HEK293 (cell line): ENCODE measurements around the gene ZNRF1.

Experiments used
- CTCF ChIA-PET: fragments of 350-600 bp; formaldehyde crosslinking; extraction: SDS; loops from one replicate; lab custom pipeline; 2021; ENCODE audit warnings: antibody characterized with exemption; lab: Yijun Ruan, JAX
- POLR2A ChIA-PET: fragments of 300-600 bp; formaldehyde crosslinking; extraction: SDS; loops from one replicate; lab custom pipeline; 2020; ENCODE audit warnings: antibody characterized with exemption, inconsistent platforms; lab: Yijun Ruan, JAX
- H3K27ac ChIP-seq: fragments of 200-500 bp; sonication (Bioruptor generic); 2 replicates; pipeline ENCODE4 v1.5.1; 2014; ENCODE audit warnings: low read depth, low read length, control low read depth, inconsistent platforms; ENCODE audit errors: extremely low read depth
- H3K36me3 ChIP-seq, 2 experiments: fragments of 200-500 bp in 1 of 2; sonication (Bioruptor generic) in 1 of 2; 1 replicate in 1 of 2; 2 replicates in 1 of 2; pipeline ENCODE4 v1.5.1; 2014 to 2017; ENCODE audit warnings: inconsistent platforms in 2 of 2, low read length in 2 of 2; ENCODE audit not compliant: control insufficient read depth in 2 of 2, insufficient read depth in 1 of 2
- H3K4me1 ChIP-seq: fragments of 200-500 bp; sonication (Bioruptor generic); 2 replicates; pipeline ENCODE4 v1.5.1; 2014; ENCODE audit warnings: mild to moderate bottlenecking, low read length, inconsistent platforms; ENCODE audit not compliant: control insufficient read depth, insufficient read depth
- H3K4me3 ChIP-seq: 2 replicates; pipeline ENCODE4 v1.5.1; 2011; ENCODE audit warnings: low read depth, mild to moderate bottlenecking, control low read depth, low read length, moderate library complexity
- H3K9me3 ChIP-seq: fragments of 200-500 bp; sonication (Bioruptor generic); 2 replicates; pipeline ENCODE4 v1.5.1; 2014; ENCODE audit warnings: low read depth, low read length, inconsistent platforms; ENCODE audit not compliant: control insufficient read depth, insufficient read depth
- GLI4 ChIP-seq: fragments of 450-650 bp; formaldehyde crosslinking; IDR thresholded peaks from 2 replicates; pipeline ENCODE4 v1.5.1; 2016; ENCODE audit warnings: missing biosample characterization, missing genetic modification characterization
- OSR2 ChIP-seq: fragments of 450-650 bp; formaldehyde crosslinking; IDR thresholded peaks from 2 replicates; pipeline ENCODE4 v1.5.1; 2016; ENCODE audit warnings: missing biosample characterization, missing genetic modification characterization
- TCF7L2 ChIP-seq: IDR thresholded peaks from 2 replicates; pipeline ENCODE4 v1.6.1; 2011; ENCODE audit warnings: low read depth, mild to moderate bottlenecking, inconsistent platforms, low read length, moderate library complexity, borderline replicate concordance
- TRIM28 ChIP-seq: IDR thresholded peaks from 2 replicates; pipeline ENCODE4 v1.6.1; 2011; ENCODE audit warnings: low read length, control low read depth, borderline replicate concordance
- ZNF121 ChIP-seq: fragments of 450-650 bp; formaldehyde crosslinking; IDR thresholded peaks from 2 replicates; pipeline ENCODE4 v1.5.1; 2016; ENCODE audit warnings: missing biosample characterization, missing genetic modification characterization
- ZNF280C ChIP-seq: fragments of 450-650 bp; formaldehyde crosslinking; IDR thresholded peaks from 2 replicates; pipeline ENCODE4 v1.5.1; 2016; ENCODE audit warnings: missing biosample characterization, missing genetic modification characterization
- ZNF394 ChIP-seq: fragments of 450-650 bp; formaldehyde crosslinking; IDR thresholded peaks from 2 replicates; pipeline ENCODE4 v1.5.1; 2016; ENCODE audit warnings: missing biosample characterization, missing genetic modification characterization, mild to moderate bottlenecking, moderate library complexity, borderline replicate concordance
- ZNF404 ChIP-seq: fragments of 450-650 bp; formaldehyde crosslinking; IDR thresholded peaks from 2 replicates; pipeline ENCODE4 v1.5.1; 2017; ENCODE audit warnings: missing biosample characterization, missing genetic modification characterization
- ZNF624 ChIP-seq: fragments of 450-650 bp; formaldehyde crosslinking; IDR thresholded peaks from 2 replicates; pipeline ENCODE4 v1.5.1; 2017; ENCODE audit warnings: missing biosample characterization, missing genetic modification characterization
- ZNF658 ChIP-seq: fragments of 450-650 bp; formaldehyde crosslinking; IDR thresholded peaks from 2 replicates; pipeline ENCODE4; 2016; ENCODE audit warnings: missing biosample characterization, missing genetic modification characterization
- ZNF747 ChIP-seq: fragments of 450-650 bp; formaldehyde crosslinking; IDR thresholded peaks from 2 replicates; pipeline ENCODE4 v1.5.1; 2016; ENCODE audit warnings: missing biosample characterization, missing genetic modification characterization
- ZSCAN30 ChIP-seq: fragments of 450-650 bp; IDR thresholded peaks from 2 replicates; pipeline ENCODE4 v1.5.1; 2018; ENCODE audit warnings: missing biosample characterization, mild to moderate bottlenecking, missing genetic modification characterization, moderate library complexity
- ZSCAN4 ChIP-seq: fragments of 450-650 bp; formaldehyde crosslinking; IDR thresholded peaks from 2 replicates; pipeline ENCODE4 v1.5.1; 2017; ENCODE audit warnings: missing biosample characterization, missing genetic modification characterization
- TF ChIP-seq, protein P1 (sequence below): fragments of 450-650 bp; formaldehyde crosslinking; IDR thresholded peaks from 2 replicates; pipeline ENCODE4 v1.5.1; 2016; ENCODE audit warnings: missing biosample characterization, missing genetic modification characterization, borderline replicate concordance
- TF ChIP-seq, protein P2 (sequence below): fragments of 450-650 bp; formaldehyde crosslinking; IDR thresholded peaks from 2 replicates; pipeline ENCODE4 v1.5.1; 2016; ENCODE audit warnings: missing biosample characterization, missing genetic modification characterization
- TF ChIP-seq, protein P3 (sequence below): fragments of 450-650 bp; formaldehyde crosslinking; IDR thresholded peaks from 2 replicates; pipeline ENCODE4 v1.5.1; 2016; ENCODE audit warnings: missing biosample characterization, missing genetic modification characterization

The ZNRF1 gene

GRCh38 chr16:75097191-75097761 lies 98.5 kb downstream of the ZNRF1 start:
- Histone ChIP-seq H3K9me3 (no peaks in the 10 kb centered on the region), H3K4me1 (no peaks in the 10 kb centered on the region), H3K36me3 (no peaks in the 10 kb centered on the region), H3K27ac (no peak overlapping the region), H3K4me3 (no peak overlapping the region)
- CTCF ChIA-PET, result interaction anchor here (0.6 to 3.7 kb wide), 3 partner anchors 12 to 29 kb away, joined by 3 to 23 read pairs (median 3); no protein-coding TSS in a partner anchor
- POLR2A ChIA-PET, result no interaction called here
- no peak for TF ChIP-seq ZNF280C (tag by site-specific recombination)
- TF ChIP-seq ZNF624, result no peak
- TF ChIP-seq ZNF394 (tag by site-specific recombination), result no peak
- TF ChIP-seq ZNF747 (tag by site-specific recombination), result no peak
- no peak for TF ChIP-seq GLI4 (tag by site-specific recombination)
- TF ChIP-seq ZSCAN4 (tag by site-specific recombination), result no peak
- TF ChIP-seq, protein P1, sequence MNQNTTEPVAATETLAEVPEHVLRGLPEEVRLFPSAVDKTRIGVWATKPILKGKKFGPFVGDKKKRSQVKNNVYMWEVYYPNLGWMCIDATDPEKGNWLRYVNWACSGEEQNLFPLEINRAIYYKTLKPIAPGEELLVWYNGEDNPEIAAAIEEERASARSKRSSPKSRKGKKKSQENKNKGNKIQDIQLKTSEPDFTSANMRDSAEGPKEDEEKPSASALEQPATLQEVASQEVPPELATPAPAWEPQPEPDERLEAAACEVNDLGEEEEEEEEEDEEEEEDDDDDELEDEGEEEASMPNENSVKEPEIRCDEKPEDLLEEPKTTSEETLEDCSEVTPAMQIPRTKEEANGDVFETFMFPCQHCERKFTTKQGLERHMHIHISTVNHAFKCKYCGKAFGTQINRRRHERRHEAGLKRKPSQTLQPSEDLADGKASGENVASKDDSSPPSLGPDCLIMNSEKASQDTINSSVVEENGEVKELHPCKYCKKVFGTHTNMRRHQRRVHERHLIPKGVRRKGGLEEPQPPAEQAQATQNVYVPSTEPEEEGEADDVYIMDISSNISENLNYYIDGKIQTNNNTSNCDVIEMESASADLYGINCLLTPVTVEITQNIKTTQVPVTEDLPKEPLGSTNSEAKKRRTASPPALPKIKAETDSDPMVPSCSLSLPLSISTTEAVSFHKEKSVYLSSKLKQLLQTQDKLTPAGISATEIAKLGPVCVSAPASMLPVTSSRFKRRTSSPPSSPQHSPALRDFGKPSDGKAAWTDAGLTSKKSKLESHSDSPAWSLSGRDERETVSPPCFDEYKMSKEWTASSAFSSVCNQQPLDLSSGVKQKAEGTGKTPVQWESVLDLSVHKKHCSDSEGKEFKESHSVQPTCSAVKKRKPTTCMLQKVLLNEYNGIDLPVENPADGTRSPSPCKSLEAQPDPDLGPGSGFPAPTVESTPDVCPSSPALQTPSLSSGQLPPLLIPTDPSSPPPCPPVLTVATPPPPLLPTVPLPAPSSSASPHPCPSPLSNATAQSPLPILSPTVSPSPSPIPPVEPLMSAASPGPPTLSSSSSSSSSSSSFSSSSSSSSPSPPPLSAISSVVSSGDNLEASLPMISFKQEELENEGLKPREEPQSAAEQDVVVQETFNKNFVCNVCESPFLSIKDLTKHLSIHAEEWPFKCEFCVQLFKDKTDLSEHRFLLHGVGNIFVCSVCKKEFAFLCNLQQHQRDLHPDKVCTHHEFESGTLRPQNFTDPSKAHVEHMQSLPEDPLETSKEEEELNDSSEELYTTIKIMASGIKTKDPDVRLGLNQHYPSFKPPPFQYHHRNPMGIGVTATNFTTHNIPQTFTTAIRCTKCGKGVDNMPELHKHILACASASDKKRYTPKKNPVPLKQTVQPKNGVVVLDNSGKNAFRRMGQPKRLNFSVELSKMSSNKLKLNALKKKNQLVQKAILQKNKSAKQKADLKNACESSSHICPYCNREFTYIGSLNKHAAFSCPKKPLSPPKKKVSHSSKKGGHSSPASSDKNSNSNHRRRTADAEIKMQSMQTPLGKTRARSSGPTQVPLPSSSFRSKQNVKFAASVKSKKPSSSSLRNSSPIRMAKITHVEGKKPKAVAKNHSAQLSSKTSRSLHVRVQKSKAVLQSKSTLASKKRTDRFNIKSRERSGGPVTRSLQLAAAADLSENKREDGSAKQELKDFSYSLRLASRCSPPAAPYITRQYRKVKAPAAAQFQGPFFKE, result no peak
- TF ChIP-seq ZNF404 (tag by site-specific recombination), result no peak
- TF ChIP-seq ZNF121 (tag by site-specific recombination), result peak; percentile 46; the same call in 1 of the 2 replicates
- TF ChIP-seq ZSCAN30, result no peak
- no peak for TF ChIP-seq TCF7L2
- TF ChIP-seq, protein P2, sequence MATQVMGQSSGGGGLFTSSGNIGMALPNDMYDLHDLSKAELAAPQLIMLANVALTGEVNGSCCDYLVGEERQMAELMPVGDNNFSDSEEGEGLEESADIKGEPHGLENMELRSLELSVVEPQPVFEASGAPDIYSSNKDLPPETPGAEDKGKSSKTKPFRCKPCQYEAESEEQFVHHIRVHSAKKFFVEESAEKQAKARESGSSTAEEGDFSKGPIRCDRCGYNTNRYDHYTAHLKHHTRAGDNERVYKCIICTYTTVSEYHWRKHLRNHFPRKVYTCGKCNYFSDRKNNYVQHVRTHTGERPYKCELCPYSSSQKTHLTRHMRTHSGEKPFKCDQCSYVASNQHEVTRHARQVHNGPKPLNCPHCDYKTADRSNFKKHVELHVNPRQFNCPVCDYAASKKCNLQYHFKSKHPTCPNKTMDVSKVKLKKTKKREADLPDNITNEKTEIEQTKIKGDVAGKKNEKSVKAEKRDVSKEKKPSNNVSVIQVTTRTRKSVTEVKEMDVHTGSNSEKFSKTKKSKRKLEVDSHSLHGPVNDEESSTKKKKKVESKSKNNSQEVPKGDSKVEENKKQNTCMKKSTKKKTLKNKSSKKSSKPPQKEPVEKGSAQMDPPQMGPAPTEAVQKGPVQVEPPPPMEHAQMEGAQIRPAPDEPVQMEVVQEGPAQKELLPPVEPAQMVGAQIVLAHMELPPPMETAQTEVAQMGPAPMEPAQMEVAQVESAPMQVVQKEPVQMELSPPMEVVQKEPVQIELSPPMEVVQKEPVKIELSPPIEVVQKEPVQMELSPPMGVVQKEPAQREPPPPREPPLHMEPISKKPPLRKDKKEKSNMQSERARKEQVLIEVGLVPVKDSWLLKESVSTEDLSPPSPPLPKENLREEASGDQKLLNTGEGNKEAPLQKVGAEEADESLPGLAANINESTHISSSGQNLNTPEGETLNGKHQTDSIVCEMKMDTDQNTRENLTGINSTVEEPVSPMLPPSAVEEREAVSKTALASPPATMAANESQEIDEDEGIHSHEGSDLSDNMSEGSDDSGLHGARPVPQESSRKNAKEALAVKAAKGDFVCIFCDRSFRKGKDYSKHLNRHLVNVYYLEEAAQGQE, result peak; percentile 78
- no peak for TF ChIP-seq TRIM28
- no peak for TF ChIP-seq OSR2 (tag by site-specific recombination)
- TF ChIP-seq, protein P3, sequence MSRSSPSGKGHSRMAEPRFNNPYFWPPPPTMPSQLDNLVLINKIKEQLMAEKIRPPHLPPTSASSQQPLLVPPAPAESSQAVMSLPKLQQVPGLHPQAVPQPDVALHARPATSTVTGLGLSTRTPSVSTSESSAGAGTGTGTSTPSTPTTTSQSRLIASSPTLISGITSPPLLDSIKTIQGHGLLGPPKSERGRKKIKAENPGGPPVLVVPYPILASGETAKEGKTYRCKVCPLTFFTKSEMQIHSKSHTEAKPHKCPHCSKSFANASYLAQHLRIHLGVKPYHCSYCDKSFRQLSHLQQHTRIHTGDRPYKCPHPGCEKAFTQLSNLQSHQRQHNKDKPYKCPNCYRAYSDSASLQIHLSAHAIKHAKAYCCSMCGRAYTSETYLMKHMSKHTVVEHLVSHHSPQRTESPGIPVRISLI (tag by site-specific recombination), result no peak
- no peak for TF ChIP-seq ZNF658 (tag by site-specific recombination)
